Right atrium auricular region (tissue), 2 donors: ENCODE data around the gene MFAP5. TPM values are rescaled to one million over a fixed set of nuclear protein-coding genes. Genes with fewer than 3 reads are reported as not detected.

Experiments used
- DNase-seq: peaks from one replicate; pipeline ENCODE4 v3.0.0-alpha.2; 2019; ENCODE audit warnings: low spot score
- H3K27ac ChIP-seq, 2 donors: fragments of 200-600 bp; sonication (generic); 1 replicate in 1 of 2; 2 replicates in 1 of 2; pipeline ENCODE4 v1.5.1; 2016 to 2019
- H3K27me3 ChIP-seq, 2 donors: fragments of 200-600 bp; sonication (generic); one replicate each; pipeline versions ENCODE4 v1.5.1 to v1.6.0; 2017 to 2019
- H3K36me3 ChIP-seq: fragments of 200-600 bp; sonication (generic); one replicate; pipeline ENCODE4 v1.5.1; 2016
- H3K4me1 ChIP-seq, 2 donors: fragments of 200-600 bp; sonication (generic); one replicate each; pipeline versions ENCODE4 v1.5.1 to v1.6.0; 2017 to 2019
- H3K4me3 ChIP-seq, 2 donors: fragments of 200-600 bp; sonication (generic); 1 replicate in 1 of 2; 2 replicates in 1 of 2; pipeline ENCODE4 v1.5.1; 2017 to 2019; ENCODE audit warnings: mild to moderate bottlenecking in 1 of 2, moderate library complexity in 1 of 2
- H3K9me3 ChIP-seq, 2 donors: fragments of 200-600 bp; sonication (generic); one replicate each; pipeline ENCODE4 v1.5.1; 2019
- CTCF ChIP-seq, 2 donors: fragments of 200-600 bp; sonication (generic); IDR thresholded peaks; one replicate each; pipeline ENCODE4 v1.5.1; 2019; ENCODE audit warnings: antibody characterized with exemption in 2 of 2
- total RNA-seq, 2 donors: library from RNA; depleted of rRNA; stranded (reverse); fragments of >200 nt; gene quantifications; one replicate each; pipeline ENCODE4 v1.1.0, GENCODE V29; 2016

Gene MFAP5
- total RNA-seq, 2 donors from 2014 or later = 22.1 to 104 TPM

GRCh38 chr12:8644345-8645248 is 18.0 kb downstream of the MFAP5 start:
- H3K9me3 ChIP-seq = no peaks in the 10 kb centered on the region
- no peak overlapping the region for H3K27ac ChIP-seq
- H3K4me1 ChIP-seq = no peaks in the 10 kb centered on the region

GRCh38 chr12:8642775-8643174 is 19.9 kb downstream of the MFAP5 start:
- TF ChIP-seq CTCF (IDR thresholded peaks at IDR 0.05) = no peak
- Histone ChIP-seq H3K4me3 (no peak overlapping the region), H3K36me3 (no peaks in the 10 kb centered on the region), H3K4me1 (no peaks in the 10 kb centered on the region), H3K27me3 (no peaks in the 10 kb centered on the region), H3K9me3 (no peaks in the 10 kb centered on the region), H3K27ac (no peak overlapping the region)
- DNase-seq = no peak

More at GRCh38 chr12:8644345-8645248, 18.0 kb downstream of the MFAP5 start:
- DNase-seq = peak; percentile 2
- Histone ChIP-seq H3K36me3 (peaks cover 5% of the 10 kb centered on the region), H3K27me3 (no peaks in the 10 kb centered on the region), H3K4me3 (no peak overlapping the region)
- no peak for TF ChIP-seq CTCF (IDR thresholded peaks at IDR 0.05)

- Histone ChIP-seq H3K4me1 (no peaks in the 10 kb centered on the region), H3K4me3 (no peak overlapping the region), H3K9me3 (no peaks in the 10 kb centered on the region), H3K27me3 (no peaks in the 10 kb centered on the region), H3K36me3 (no peaks in the 10 kb centered on the region), H3K27ac (no peak overlapping the region)
- DNase-seq = peak; percentile 11
- no peak for TF ChIP-seq CTCF (IDR thresholded peaks at IDR 0.05)
Measured at GRCh38 chr12:8639936-8640335, 22.7 kb downstream of the MFAP5 start.

- DNase-seq = peak; percentile 4
- TF ChIP-seq CTCF (IDR thresholded peaks at IDR 0.05) = no peak
- Histone ChIP-seq H3K36me3 (no peaks in the 10 kb centered on the region), H3K9me3 (no peaks in the 10 kb centered on the region), H3K4me1 (no peaks in the 10 kb centered on the region), H3K27me3 (no peaks in the 10 kb centered on the region), H3K4me3 (no peak overlapping the region), H3K27ac (no peak overlapping the region)
Measured at GRCh38 chr12:8638951-8639350, 23.7 kb downstream of the MFAP5 start.

GRCh38 chr12:8637666-8638065 is 25.0 kb downstream of the MFAP5 start:
- Histone ChIP-seq H3K4me3 (no peak overlapping the region), H3K27ac (no peak overlapping the region), H3K27me3 (no peaks in the 10 kb centered on the region), H3K4me1 (no peaks in the 10 kb centered on the region), H3K9me3 (no peaks in the 10 kb centered on the region), H3K36me3 (no peaks in the 10 kb centered on the region)
- no peak for TF ChIP-seq CTCF (IDR thresholded peaks at IDR 0.05)
- peak; percentile 55 for DNase-seq
